Measurements from ENCODE around the gene PIK3C3.

DNA sequence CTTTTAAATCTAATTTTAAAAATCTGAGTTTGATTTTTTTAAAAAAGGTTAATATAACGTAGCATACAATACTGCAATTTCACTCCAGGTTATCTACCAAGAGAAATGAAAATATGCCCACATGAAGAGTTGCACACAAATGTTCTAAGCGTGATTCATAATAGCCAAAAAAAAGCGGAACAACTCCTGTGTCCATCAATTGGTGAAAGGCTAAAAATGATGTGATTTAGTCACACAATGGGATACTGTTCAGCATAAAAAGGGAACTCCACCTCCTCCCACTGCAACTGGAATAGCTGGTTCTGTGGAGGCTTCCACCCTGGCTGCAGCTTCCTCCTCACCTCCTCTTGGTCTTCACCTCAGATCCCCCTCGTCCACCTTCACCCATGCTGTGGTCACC is 132.8 kb downstream of the PIK3C3 start:
- TF ChIP-seq, protein P1, sequence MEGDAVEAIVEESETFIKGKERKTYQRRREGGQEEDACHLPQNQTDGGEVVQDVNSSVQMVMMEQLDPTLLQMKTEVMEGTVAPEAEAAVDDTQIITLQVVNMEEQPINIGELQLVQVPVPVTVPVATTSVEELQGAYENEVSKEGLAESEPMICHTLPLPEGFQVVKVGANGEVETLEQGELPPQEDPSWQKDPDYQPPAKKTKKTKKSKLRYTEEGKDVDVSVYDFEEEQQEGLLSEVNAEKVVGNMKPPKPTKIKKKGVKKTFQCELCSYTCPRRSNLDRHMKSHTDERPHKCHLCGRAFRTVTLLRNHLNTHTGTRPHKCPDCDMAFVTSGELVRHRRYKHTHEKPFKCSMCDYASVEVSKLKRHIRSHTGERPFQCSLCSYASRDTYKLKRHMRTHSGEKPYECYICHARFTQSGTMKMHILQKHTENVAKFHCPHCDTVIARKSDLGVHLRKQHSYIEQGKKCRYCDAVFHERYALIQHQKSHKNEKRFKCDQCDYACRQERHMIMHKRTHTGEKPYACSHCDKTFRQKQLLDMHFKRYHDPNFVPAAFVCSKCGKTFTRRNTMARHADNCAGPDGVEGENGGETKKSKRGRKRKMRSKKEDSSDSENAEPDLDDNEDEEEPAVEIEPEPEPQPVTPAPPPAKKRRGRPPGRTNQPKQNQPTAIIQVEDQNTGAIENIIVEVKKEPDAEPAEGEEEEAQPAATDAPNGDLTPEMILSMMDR (IDR thresholded peaks at IDR 0.05; ENCODE audit: poor library complexity): no peak
- TF ChIP-seq EZH2 (IDR thresholded peaks at IDR 0.05; ENCODE audit: borderline replicate concordance): no peak
- TF ChIP-seq EZH2phosphoT487 (IDR thresholded peaks at IDR 0.05; ENCODE audit: low read depth, severe bottlenecking, unreplicated experiment): no peak
